Calu3 (cell line): ENCODE measurements around the gene HRK. TPM values are rescaled to one million over a fixed set of nuclear protein-coding genes. Genes with fewer than 3 reads are reported as not detected.

Experiments used
- BruUV-seq: library from RNA; stranded (reverse); fragments of 400-500 nt; replicated peaks from 2 replicates; lab custom pipeline; 2021; lab: Mats Ljungman, UMichigan
- CTCF ChIA-PET: fragments of 300-600 bp; sonication (Branson Sonifier 250); formaldehyde crosslinking; loops from one replicate; lab custom pipeline; 2022; ENCODE audit warnings: antibody characterized with exemption; lab: Charles Lee
- DNase-seq: peaks from one replicate; pipeline ENCODE4 v3.0.0; 2022
- H3K27ac Mint-ChIP-seq: one replicate; pipeline ENCODE4 v1.8.0; 2022; ENCODE audit warnings: mixed read lengths; ENCODE audit not compliant: unreplicated experiment
- H3K27me3 Mint-ChIP-seq: one replicate; pipeline ENCODE4 v1.8.0; 2022; ENCODE audit warnings: mixed read lengths; ENCODE audit not compliant: unreplicated experiment
- H3K36me3 Mint-ChIP-seq: one replicate; pipeline ENCODE4 v1.8.0; 2022; ENCODE audit warnings: mild to moderate bottlenecking, moderate library complexity, mixed read lengths; ENCODE audit not compliant: insufficient read depth, unreplicated experiment
- H3K4me1 Mint-ChIP-seq: one replicate; pipeline ENCODE4 v1.8.0; 2022; ENCODE audit warnings: mild to moderate bottlenecking, low read depth, mixed read lengths; ENCODE audit not compliant: unreplicated experiment
- H3K4me3 Mint-ChIP-seq: one replicate; pipeline ENCODE4 v1.8.0; 2022; ENCODE audit warnings: mild to moderate bottlenecking, low read depth, moderate library complexity, mixed read lengths; ENCODE audit not compliant: unreplicated experiment
- H3K9me3 Mint-ChIP-seq: one replicate; pipeline ENCODE4 v1.8.0; 2022; ENCODE audit warnings: low read depth, mixed read lengths; ENCODE audit not compliant: unreplicated experiment
- intact Hi-C: fragments of 100-400 bp; cut with micrococcal nuclease; formaldehyde crosslinking; loops from one replicate; pipeline ENCODE4 v1.10.0; 2022; ENCODE audit not compliant: unreplicated experiment
- total RNA-seq: library from RNA; stranded (reverse); gene quantifications from 2 replicates; pipeline ENCODE4 v1.2.3, GENCODE V29; 2022
- TF ChIP-seq, protein P1 (sequence below): fragments of 200-600 bp; IDR thresholded peaks from one replicate; pipeline ENCODE4 v1.8.0; 2022; ENCODE audit warnings: antibody characterized with exemption; ENCODE audit not compliant: unreplicated experiment

HRK gene
- total RNA-seq, 1 experiment from 2014 or later = not detected

DNA sequence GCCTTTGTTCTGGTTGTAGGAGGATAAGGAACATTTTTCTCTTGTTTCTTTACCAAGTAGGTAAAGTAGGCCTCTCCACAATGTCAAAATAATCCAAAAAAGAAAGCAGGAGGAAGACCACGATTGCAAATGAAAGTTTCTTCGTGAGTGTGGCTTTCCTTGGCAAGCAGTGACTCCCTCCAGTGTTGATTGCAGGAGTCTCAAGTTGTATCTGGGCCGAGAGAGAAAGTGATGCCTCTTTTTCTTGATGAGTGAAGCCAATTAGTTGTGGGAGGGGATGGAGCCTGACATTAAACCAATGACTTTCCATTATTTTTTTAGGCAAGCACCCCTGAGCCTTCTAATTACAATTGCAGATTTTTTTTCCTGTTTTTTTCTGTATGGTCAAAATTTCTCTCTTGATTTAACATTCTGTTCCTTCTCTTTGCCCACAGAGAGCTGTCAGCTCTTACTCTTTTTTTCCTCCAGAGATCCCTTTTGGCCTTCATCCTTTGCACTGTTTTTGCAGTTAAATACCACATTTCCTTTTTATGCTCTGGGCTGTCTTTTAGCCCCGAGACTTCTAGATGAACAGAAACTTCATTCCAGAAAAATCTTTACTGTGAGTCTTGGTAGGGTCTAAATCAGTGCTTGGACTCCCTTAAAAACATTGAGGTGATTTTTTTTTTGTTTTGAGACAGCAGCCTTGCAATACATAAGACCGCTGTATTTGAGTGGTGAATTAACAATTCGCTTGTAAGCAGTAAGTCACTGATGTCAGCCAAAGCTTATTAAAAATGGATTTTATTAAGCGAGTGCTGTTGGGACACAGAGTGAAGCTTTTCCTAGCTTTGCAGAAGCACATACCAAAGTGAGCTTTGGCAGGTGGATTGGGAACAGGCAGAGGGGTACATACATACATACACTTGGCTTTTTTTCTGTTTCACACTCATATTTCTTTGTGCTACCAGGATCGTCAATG lies 45.3 kb upstream of the HRK start:
- no TSS peak for BruUV-seq
- no peaks in the 10 kb centered on the region for H3K9me3 Mint-ChIP-seq
- no peaks in the 10 kb centered on the region for H3K27me3 Mint-ChIP-seq
- H3K4me3 Mint-ChIP-seq = no peak overlapping the region
- TF ChIP-seq, protein P1, sequence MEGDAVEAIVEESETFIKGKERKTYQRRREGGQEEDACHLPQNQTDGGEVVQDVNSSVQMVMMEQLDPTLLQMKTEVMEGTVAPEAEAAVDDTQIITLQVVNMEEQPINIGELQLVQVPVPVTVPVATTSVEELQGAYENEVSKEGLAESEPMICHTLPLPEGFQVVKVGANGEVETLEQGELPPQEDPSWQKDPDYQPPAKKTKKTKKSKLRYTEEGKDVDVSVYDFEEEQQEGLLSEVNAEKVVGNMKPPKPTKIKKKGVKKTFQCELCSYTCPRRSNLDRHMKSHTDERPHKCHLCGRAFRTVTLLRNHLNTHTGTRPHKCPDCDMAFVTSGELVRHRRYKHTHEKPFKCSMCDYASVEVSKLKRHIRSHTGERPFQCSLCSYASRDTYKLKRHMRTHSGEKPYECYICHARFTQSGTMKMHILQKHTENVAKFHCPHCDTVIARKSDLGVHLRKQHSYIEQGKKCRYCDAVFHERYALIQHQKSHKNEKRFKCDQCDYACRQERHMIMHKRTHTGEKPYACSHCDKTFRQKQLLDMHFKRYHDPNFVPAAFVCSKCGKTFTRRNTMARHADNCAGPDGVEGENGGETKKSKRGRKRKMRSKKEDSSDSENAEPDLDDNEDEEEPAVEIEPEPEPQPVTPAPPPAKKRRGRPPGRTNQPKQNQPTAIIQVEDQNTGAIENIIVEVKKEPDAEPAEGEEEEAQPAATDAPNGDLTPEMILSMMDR = no peak
- DNase-seq = no peak
- intact Hi-C loops = no loop called here
- H3K4me1 Mint-ChIP-seq = peaks cover 17% of the 10 kb centered on the region
- CTCF ChIA-PET = no interaction called here
- no peak overlapping the region for H3K27ac Mint-ChIP-seq
- peaks cover 33% of the 10 kb centered on the region for H3K36me3 Mint-ChIP-seq

DNA sequence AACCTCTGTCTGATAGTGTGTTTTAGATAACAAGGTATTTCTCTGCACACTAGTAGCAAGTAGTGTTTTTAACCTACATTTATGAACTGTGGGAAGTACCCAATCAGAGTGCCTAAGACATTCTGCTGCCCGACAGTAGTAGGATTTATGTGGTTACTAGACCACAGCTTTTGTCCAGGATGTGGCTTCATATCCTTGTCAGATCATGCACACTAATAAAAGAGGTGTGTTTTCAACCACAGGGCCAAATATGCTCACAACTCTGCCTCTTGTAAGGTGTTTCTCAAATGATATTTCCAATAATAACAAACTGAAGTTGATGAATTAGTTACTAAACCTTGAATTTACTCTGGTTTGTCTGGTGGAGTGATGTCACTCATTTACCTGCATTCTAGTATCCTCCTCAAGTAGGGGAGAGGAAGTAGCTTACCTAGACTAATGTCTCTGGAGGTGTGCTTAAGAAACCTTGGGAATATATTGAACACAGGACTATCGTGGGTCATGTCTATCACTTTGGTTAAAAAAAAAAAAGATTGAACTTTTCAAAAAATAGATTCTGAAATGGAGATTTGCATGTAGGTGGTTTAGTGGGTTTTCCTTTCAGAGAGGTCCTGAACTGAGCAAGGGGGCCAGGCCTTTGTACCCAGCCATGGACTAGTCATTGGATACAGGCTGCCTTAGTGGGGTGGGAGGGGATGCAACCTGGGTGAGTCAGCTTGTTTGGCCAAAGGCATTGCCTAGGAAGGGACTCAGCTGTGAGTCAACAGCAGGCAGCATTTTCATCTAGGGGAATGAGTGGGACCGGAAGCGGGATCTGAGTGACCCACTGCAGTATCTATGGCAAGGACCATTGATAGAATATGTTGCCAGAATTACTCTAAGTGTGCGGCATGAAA lies 43.6 kb upstream of the HRK start:
- DNase-seq = peak; percentile 58
- Mint-ChIP-seq H3K36me3 (peaks cover 33% of the 10 kb centered on the region), H3K27ac (peak overlapping the region; percentile 62), H3K4me3 (no peak overlapping the region), H3K9me3 (no peaks in the 10 kb centered on the region), H3K27me3 (no peaks in the 10 kb centered on the region), H3K4me1 (peaks cover 31% of the 10 kb centered on the region)
- TF ChIP-seq, protein P1 = no peak
- CTCF ChIA-PET = interaction anchor here (0.5 to 1.3 kb wide), 4 partner anchors 31 to 539 kb away, joined by 3 to 6 read pairs (median 4); no protein-coding TSS in a partner anchor
- intact Hi-C loops = no loop called here
- no TSS peak for BruUV-seq

DNA sequence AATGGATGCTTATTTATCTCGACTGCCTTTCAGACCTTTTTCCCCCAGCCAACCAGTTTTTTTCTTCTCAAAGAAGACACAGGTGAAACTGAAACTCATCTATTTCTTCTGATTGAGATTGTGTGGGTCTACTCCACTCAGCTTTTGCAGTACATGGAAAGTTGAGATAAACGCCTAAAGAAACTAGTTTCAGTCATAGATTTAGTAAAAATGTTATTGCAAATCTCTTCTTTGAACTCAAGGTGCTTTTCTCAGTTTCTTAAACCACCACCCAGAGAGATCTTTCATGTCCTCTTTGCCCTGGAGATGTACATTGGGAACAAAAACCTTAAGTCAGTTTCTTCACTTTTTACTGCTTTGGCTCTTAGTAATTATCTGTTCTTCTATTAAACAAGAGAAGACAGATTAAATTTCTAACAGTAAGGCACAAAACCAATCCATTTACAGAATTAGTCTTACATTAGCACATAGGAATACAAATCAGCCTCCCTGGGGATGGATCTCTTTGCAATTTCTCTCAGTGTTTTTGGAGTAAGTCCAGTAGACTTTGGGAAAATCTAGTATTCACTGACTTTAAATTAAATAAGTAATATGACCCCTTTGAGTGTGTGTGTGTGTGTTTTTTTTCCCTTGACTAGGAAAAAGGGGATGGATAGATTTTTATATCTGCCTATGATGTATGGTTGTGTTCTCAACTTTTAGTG lies 41.1 kb upstream of the HRK start:
- DNase-seq = no peak
- Mint-ChIP-seq H3K4me3 (no peak overlapping the region), H3K36me3 (peaks cover 18% of the 10 kb centered on the region), H3K27me3 (no peaks in the 10 kb centered on the region), H3K9me3 (no peaks in the 10 kb centered on the region), H3K27ac (no peak overlapping the region), H3K4me1 (peaks cover 56% of the 10 kb centered on the region)
- intact Hi-C loops = no loop called here
- no TSS peak for BruUV-seq
- CTCF ChIA-PET = no interaction called here
- TF ChIP-seq, protein P1 = no peak

DNA sequence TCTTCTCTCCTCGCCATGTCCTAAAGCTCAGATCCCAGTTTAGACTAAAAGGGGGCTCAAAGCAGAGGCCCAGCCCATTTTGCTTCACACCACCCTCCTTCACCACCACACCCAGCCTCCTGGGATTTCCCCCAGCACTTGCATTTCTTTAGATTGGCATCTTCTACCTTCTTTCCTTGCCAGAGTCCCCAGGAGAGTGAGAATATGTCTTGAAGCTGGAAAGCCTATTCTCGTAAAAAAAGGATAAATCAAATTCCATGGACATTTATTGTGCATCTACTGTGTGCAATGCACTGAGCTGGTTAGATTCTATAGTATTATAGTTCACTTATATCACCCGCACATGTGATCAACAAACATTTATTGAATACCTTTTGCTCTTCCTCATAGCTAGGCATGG lies 39.7 kb upstream of the HRK start:
- CTCF ChIA-PET = no interaction called here
- TF ChIP-seq, protein P1 = no peak
- H3K9me3 Mint-ChIP-seq = no peaks in the 10 kb centered on the region
- no TSS peak for BruUV-seq
- H3K4me3 Mint-ChIP-seq = no peak overlapping the region
- no peaks in the 10 kb centered on the region for H3K27me3 Mint-ChIP-seq
- DNase-seq = no peak
- peaks cover 29% of the 10 kb centered on the region for H3K36me3 Mint-ChIP-seq
- intact Hi-C loops = no loop called here
- H3K27ac Mint-ChIP-seq = no peak overlapping the region
- H3K4me1 Mint-ChIP-seq = peaks cover 70% of the 10 kb centered on the region
